H9 (cell line): ENCODE results near the gene RAB15. TPM values are rescaled to one million over a fixed set of nuclear protein-coding genes. Genes with fewer than 3 reads are reported as not detected.

ENCODE experiments used
- DNase-seq: peaks from one replicate; pipeline ENCODE4 v3.0.0-alpha.2; 2017
- H2AFZ ChIP-seq: one replicate; pipeline ENCODE4 v1.6.1; 2013; ENCODE audit warnings: mild to moderate bottlenecking, low read length, control low read depth, moderate library complexity
- H2AK5ac ChIP-seq: 2 replicates; pipeline ENCODE4 v1.6.1; 2013; ENCODE audit warnings: low read length, control low read depth, mixed read lengths; ENCODE audit not compliant: insufficient read length
- H2BK120ac ChIP-seq: one replicate; pipeline ENCODE4 v1.6.1; 2013; ENCODE audit warnings: low read depth, mild to moderate bottlenecking, low read length, control low read depth, inconsistent platforms; ENCODE audit not compliant: poor library complexity, severe bottlenecking
- H2BK12ac ChIP-seq: 2 replicates; pipeline ENCODE4 v1.6.1; 2013; ENCODE audit warnings: low read length, control low read depth, mixed read lengths, low read depth; ENCODE audit not compliant: insufficient read length
- H2BK15ac ChIP-seq: 2 replicates; pipeline ENCODE4 v1.6.1; 2013; ENCODE audit warnings: low read depth, low read length, control low read depth
- H2BK20ac ChIP-seq: one replicate; pipeline ENCODE4 v1.6.1; 2013; ENCODE audit warnings: low read depth, mild to moderate bottlenecking, low read length, control low read depth, inconsistent platforms; ENCODE audit not compliant: poor library complexity, severe bottlenecking
- H2BK5ac ChIP-seq: 2 replicates; pipeline ENCODE4 v1.6.1; 2013; ENCODE audit warnings: low read length, control low read depth, mixed read lengths; ENCODE audit not compliant: insufficient read length
- H3K14ac ChIP-seq: 2 replicates; pipeline ENCODE4 v1.6.1; 2013; ENCODE audit warnings: low read length, control low read depth; ENCODE audit not compliant: insufficient read depth
- H3K18ac ChIP-seq: 2 replicates; pipeline ENCODE4 v1.6.1; 2013; ENCODE audit warnings: low read depth, mild to moderate bottlenecking, mixed read lengths, low read length, control low read depth; ENCODE audit not compliant: insufficient read length
- H3K23ac ChIP-seq: 2 replicates; pipeline ENCODE4 v1.6.1; 2013; ENCODE audit warnings: low read length, control low read depth, mixed read lengths, low read depth; ENCODE audit not compliant: insufficient read length
- H3K23me2 ChIP-seq: 2 replicates; pipeline ENCODE4 v1.6.1; 2013; ENCODE audit warnings: low read depth, mild to moderate bottlenecking, mixed read lengths, low read length, control low read depth; ENCODE audit not compliant: insufficient read length, poor library complexity, severe bottlenecking
- H3K27ac ChIP-seq: 2 replicates; pipeline ENCODE4 v1.5.1; 2013; ENCODE audit warnings: low read length, control low read depth, mixed read lengths, low read depth; ENCODE audit not compliant: insufficient read length
- H3K27me3 ChIP-seq: 2 replicates; pipeline ENCODE4 v1.6.1; 2013; ENCODE audit warnings: low read length, control low read depth, inconsistent platforms; ENCODE audit not compliant: insufficient read depth
- H3K4ac ChIP-seq: 2 replicates; pipeline ENCODE4 v1.6.1; 2013; ENCODE audit warnings: low read depth, mild to moderate bottlenecking, control low read depth, inconsistent platforms, low read length, moderate library complexity
- H3K4me1 ChIP-seq: 2 replicates; pipeline ENCODE4 v1.6.1; 2013; ENCODE audit warnings: low read length, control low read depth, inconsistent platforms; ENCODE audit not compliant: insufficient read depth
- H3K4me2 ChIP-seq: 2 replicates; pipeline ENCODE4 v1.6.1; 2013; ENCODE audit warnings: low read length, control low read depth, mixed read lengths; ENCODE audit not compliant: insufficient read length, insufficient read depth
- H3K56ac ChIP-seq: 2 replicates; pipeline ENCODE4 v1.6.1; 2013; ENCODE audit warnings: low read depth, mild to moderate bottlenecking, mixed read lengths, low read length, control low read depth; ENCODE audit not compliant: insufficient read length
- H3K79me1 ChIP-seq: 2 replicates; pipeline ENCODE4 v1.6.1; 2013; ENCODE audit warnings: low read depth, mild to moderate bottlenecking, moderate library complexity, low read length, control low read depth, inconsistent platforms; ENCODE audit not compliant: insufficient read depth, poor library complexity, severe bottlenecking
- H3K79me2 ChIP-seq: 2 replicates; pipeline ENCODE4 v1.6.1; 2013; ENCODE audit warnings: low read length, control low read depth, inconsistent platforms; ENCODE audit not compliant: insufficient read depth
- H3K9ac ChIP-seq: 2 replicates; pipeline ENCODE4 v1.6.1; 2013; ENCODE audit warnings: low read length, control low read depth, mixed read lengths; ENCODE audit not compliant: insufficient read length; ENCODE audit errors: extremely low read depth
- H3K9me3 ChIP-seq: one replicate; pipeline ENCODE4 v1.6.1; 2013; ENCODE audit warnings: low read depth, low read length, inconsistent platforms; ENCODE audit not compliant: control insufficient read depth
- H3T11ph ChIP-seq: one replicate; pipeline ENCODE4 v1.6.1; 2013; ENCODE audit warnings: mild to moderate bottlenecking, low read length, control low read depth, inconsistent platforms
- H4K20me1 ChIP-seq: one replicate; pipeline ENCODE4 v1.6.1; 2013; ENCODE audit not compliant: control insufficient read depth, insufficient read length, insufficient read depth
- H4K5ac ChIP-seq: 2 replicates; pipeline ENCODE4 v1.6.1; 2013; ENCODE audit warnings: low read depth, mild to moderate bottlenecking, mixed read lengths, low read length, control low read depth; ENCODE audit not compliant: insufficient read length
- H4K8ac ChIP-seq: replicated peaks from 2 replicates; pipeline ENCODE4 v1.6.1; 2013; ENCODE audit warnings: low read length, control low read depth, mixed read lengths, low read depth; ENCODE audit not compliant: insufficient read length
- H4K91ac ChIP-seq: 2 replicates; pipeline ENCODE4 v1.6.1; 2013; ENCODE audit warnings: low read depth, mild to moderate bottlenecking, moderate library complexity, mixed read lengths, low read length, control low read depth; ENCODE audit not compliant: insufficient read length
- H3K27ac Mint-ChIP-seq, 3 experiments: 2 replicates in 2 of 3; 3 replicates in 1 of 3; pipeline ENCODE4 v1.8.0; 2020 to 2021; ENCODE audit warnings: mixed read lengths in 3 of 3, mild to moderate bottlenecking in 1 of 3, moderate library complexity in 1 of 3
- H3K27me3 Mint-ChIP-seq: 2 replicates; pipeline ENCODE4 v1.8.0; 2021; ENCODE audit warnings: low read depth, mild to moderate bottlenecking, moderate library complexity, mixed read lengths
- H3K36me3 Mint-ChIP-seq, 3 experiments: 2 replicates in 2 of 3; 3 replicates in 1 of 3; pipeline ENCODE4 v1.8.0; 2020 to 2021; ENCODE audit warnings: low read depth in 3 of 3, mixed read lengths in 3 of 3; ENCODE audit not compliant: insufficient read depth in 1 of 3
- H3K4me1 Mint-ChIP-seq, 2 experiments: 2 replicates each; pipeline ENCODE4 v1.8.0; 2020; ENCODE audit warnings: mixed read lengths in 2 of 2
- H3K4me3 Mint-ChIP-seq, 2 experiments: 2 replicates in 1 of 2; 3 replicates in 1 of 2; pipeline ENCODE4 v1.8.0; 2020 to 2021; ENCODE audit warnings: mild to moderate bottlenecking in 2 of 2, mixed read lengths in 2 of 2, moderate library complexity in 1 of 2
- H3K9me3 Mint-ChIP-seq, 2 experiments: 2 replicates in 1 of 2; 3 replicates in 1 of 2; pipeline ENCODE4 v1.8.0; 2020; ENCODE audit warnings: mild to moderate bottlenecking in 2 of 2, mixed read lengths in 2 of 2, moderate library complexity in 1 of 2
- CTCF ChIP-seq: fragments of 200-600 bp; sonication (generic); conservative IDR thresholded peaks from 3 replicates; pipeline ENCODE4 v1.8.0; 2021; ENCODE audit warnings: antibody characterized with exemption, mild to moderate bottlenecking
- WGBS: extraction: QIAGEN DNeasy Blood & Tissue Kit; methylation state at CpG from one replicate; pipeline ENCODE4 v1.1.7; 2013; ENCODE audit warnings: missing lambda C conversion rate, low lambda C conversion rate, mixed read lengths; ENCODE audit not compliant: insufficient read length; ENCODE audit errors: extremely low coverage; 5-methylcytosine and 5-hydroxymethylcytosine counted together
- total RNA-seq: library from RNA; stranded (reverse); gene quantifications from 2 replicates; pipeline ENCODE4 v1.2.1, GENCODE V29; 2021

Gene RAB15
- total RNA-seq, 1 experiment from 2014 or later = 54.3 TPM

GRCh38 chr14:64920465-64920864, 51.7 kb downstream of the RAB15 start:
- H3K4ac ChIP-seq = no peak overlapping the region
- H3K56ac ChIP-seq = no peak overlapping the region
- H3K14ac ChIP-seq = no peak overlapping the region
- Mint-ChIP-seq H3K9me3 (no peaks in the 10 kb centered on the region), H3K27ac (no peak overlapping the region), H3K27me3 (no peaks in the 10 kb centered on the region), H3K4me1 (peaks cover 0 to 9% of the 10 kb centered on the region in 2 experiments; a peak in 2 of 4 replicates), H3K4me3 (no peak overlapping the region), H3K36me3 (peaks cover 6 to 19% (median 12%) of the 10 kb centered on the region in 3 experiments; a peak in 6 of 7 replicates)
- no peak overlapping the region for H2BK12ac ChIP-seq
- H2AFZ ChIP-seq = no peak overlapping the region
- H4K91ac ChIP-seq = no peak overlapping the region
- no peaks in the 10 kb centered on the region for H3K23me2 ChIP-seq
- no peak for TF ChIP-seq CTCF
- H3K27me3 ChIP-seq = no peaks in the 10 kb centered on the region
- H3K27ac ChIP-seq = no peak overlapping the region
- H3K9me3 ChIP-seq = no peaks in the 10 kb centered on the region
- H3K18ac ChIP-seq = no peak overlapping the region
- H2AK5ac ChIP-seq = no peak overlapping the region
- no peak overlapping the region for H3K23ac ChIP-seq
- H4K5ac ChIP-seq = no peak overlapping the region
- H2BK5ac ChIP-seq = no peak overlapping the region
- H4K20me1 ChIP-seq = no peaks in the 10 kb centered on the region
- no peak overlapping the region for H3K4me2 ChIP-seq
- H2BK120ac ChIP-seq = no peak overlapping the region
- WGBS = no CpG with 5 or more reads among the region's 2 CpGs
- H3K79me1 ChIP-seq = peaks cover 6% of the 10 kb centered on the region
- no peaks in the 10 kb centered on the region for H3K4me1 ChIP-seq
- no peak overlapping the region for H2BK20ac ChIP-seq
- no peak overlapping the region for H4K8ac ChIP-seq
- no peak for DNase-seq
- no peak overlapping the region for H2BK15ac ChIP-seq
- H3K79me2 ChIP-seq = peaks cover under 1% of the 10 kb centered on the region; the same call in 1 of the 2 replicates
- no peak overlapping the region for H3K9ac ChIP-seq
- no peak overlapping the region for H3T11ph ChIP-seq
